GM08714 (cell line): Measurements from ENCODE around the gene CROCC2.

Experiments used
- H3K4me3 ChIP-seq: fragments of 200-500 bp; sonication (Bioruptor generic); 2 replicates; pipeline ENCODE4 v1.5.1; 2014; ENCODE audit warnings: mild to moderate bottlenecking, low read length, inconsistent platforms
- ZNF274 ChIP-seq: IDR thresholded peaks from 2 replicates; pipeline ENCODE4 v1.6.1; 2012; ENCODE audit warnings: mild to moderate bottlenecking, low read depth, low read length

The CROCC2 gene

DNA sequence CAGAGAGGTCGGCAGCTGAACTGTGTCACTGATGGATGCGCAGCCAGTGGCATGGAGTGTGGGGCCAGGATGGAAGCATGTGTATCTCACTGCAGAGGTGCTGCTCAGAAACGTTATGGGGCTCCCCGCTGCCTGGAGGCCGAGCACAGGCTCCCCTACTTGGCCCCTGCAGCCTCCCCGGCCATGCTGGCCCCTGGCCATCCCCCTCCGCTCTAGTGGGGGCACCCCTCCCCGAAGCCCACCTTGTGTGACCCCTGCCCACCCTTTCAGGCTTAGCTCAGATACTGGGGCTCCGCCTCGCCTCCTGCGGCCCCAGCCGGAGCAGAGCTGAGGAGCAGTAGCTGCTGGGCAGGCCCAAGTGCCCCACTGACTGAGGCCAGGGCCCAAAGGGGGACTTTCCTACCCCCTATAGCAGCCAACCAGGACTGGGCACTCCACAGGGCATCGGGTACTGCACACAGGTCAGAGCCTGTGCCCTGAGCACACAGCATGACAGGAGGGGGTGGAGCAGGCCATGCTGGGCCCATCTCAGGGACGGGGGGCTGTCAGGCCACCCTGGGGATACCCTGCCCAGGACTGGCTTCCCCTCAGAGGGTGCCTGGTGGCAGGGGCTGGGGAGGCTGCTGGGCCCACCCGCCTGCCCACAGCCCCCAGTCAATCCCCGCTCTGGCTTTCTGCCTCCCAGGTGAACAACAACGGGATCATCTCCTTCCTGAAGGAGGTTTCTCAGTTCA is 123.6 kb downstream of the CROCC2 start:
- TF ChIP-seq ZNF274 = no peak
- no peak overlapping the region for H3K4me3 ChIP-seq

GRCh38 chr2:241030333-241030680 is 124.2 kb downstream of the CROCC2 start:
- H3K4me3 ChIP-seq = no peak overlapping the region
- TF ChIP-seq ZNF274 = no peak

- H3K4me3 ChIP-seq = no peak overlapping the region
- TF ChIP-seq ZNF274 = no peak
These were observed 124.7 kb downstream of the CROCC2 start for GRCh38 chr2:241030883-241031282.

DNA sequence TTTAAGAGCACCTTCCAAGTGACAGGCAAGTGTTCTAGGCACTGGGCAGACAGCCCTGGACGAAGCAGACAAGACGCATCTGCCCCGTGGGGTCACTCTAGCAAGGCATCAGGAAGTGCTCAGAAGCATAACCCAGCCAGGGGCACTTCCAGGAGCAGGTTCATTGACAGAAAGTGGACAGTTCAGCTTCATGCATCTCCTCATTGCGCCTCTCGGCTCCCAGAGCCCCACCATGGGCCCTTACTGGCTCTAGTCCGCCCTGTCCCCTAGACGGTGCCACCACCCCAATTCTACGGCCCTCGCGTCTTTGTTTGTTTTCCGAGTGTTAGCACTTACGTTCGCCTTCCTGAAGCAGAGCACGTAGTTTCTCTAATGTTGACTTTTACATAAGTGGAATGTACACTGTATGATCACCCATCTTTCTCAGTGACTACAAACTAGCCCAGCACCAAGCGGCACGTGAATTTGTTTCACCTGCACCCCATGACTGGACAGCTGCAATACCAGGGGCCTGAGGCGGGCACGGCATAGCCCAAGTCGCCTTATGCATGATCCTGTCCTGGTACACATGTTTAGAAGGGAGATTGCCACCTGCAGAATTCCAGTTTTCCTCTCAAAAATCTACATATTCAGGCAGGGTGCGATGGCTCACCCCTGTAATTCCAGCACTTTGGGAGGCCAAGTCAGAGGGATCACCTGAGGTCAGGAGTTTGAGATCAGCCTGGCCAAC is 125.5 kb downstream of the CROCC2 start:
- TF ChIP-seq ZNF274 = no peak
- H3K4me3 ChIP-seq = no peak overlapping the region

DNA sequence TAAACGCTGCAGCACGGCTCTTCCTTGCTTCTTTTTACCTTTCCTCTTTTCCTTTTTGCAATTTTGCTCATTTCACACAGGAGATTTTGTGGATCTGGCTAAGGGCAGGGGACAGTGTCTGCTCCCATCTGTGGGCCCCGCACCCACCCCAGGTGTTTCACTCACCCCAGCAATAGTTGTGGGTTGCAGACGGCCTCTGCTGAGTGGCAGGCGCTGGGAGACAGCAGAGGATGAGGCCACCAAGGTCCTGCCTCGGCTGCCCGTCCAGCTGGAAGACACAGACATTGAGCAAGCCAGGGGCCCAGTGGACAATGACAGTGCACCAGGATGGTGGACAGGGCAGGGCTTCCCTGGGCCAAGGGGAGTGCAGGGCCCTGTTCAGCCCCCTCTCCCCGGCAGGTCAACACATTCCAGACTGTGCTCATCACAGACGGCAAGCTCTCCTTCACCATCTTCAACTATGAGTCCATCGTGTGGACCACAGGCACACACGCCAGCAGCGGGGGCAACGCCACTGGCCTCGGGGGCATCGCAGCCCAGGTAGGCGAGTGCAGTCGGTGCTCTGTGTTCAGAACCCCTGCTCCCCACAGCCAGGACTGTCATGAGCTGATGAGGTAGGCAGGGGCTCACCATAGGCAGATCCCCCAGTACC is 127.3 kb downstream of the CROCC2 start:
- H3K4me3 ChIP-seq = no peak overlapping the region

DNA sequence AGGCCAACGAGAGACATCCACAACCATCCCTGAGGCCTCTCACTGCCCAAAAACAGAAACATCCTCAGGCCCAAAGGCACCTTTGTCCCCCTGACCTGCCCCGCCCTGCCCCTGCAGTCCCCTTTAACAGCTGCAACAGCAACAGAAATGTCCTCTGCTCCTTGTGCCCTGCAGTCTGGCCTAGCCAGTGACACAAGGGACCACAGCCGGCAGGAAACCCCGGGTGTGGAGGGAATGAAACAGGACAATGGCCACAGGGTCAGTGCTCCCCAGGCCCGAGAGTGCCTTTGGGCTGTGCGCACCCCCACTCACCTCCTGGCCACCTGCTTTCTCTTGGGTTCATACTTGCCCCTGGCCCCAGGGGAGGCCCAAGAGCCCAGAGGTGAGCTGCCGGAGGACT is 127.9 kb downstream of the CROCC2 start:
- no peak overlapping the region for H3K4me3 ChIP-seq

More for the DNA sequence above, 127.3 kb downstream of the CROCC2 start:
- no peak for TF ChIP-seq ZNF274

GRCh38 chr2:241034490-241035141 is 128.5 kb downstream of the CROCC2 start:
- no peak for TF ChIP-seq ZNF274
- no peak overlapping the region for H3K4me3 ChIP-seq

More for the DNA sequence above, 127.9 kb downstream of the CROCC2 start:
- TF ChIP-seq ZNF274 = no peak

DNA sequence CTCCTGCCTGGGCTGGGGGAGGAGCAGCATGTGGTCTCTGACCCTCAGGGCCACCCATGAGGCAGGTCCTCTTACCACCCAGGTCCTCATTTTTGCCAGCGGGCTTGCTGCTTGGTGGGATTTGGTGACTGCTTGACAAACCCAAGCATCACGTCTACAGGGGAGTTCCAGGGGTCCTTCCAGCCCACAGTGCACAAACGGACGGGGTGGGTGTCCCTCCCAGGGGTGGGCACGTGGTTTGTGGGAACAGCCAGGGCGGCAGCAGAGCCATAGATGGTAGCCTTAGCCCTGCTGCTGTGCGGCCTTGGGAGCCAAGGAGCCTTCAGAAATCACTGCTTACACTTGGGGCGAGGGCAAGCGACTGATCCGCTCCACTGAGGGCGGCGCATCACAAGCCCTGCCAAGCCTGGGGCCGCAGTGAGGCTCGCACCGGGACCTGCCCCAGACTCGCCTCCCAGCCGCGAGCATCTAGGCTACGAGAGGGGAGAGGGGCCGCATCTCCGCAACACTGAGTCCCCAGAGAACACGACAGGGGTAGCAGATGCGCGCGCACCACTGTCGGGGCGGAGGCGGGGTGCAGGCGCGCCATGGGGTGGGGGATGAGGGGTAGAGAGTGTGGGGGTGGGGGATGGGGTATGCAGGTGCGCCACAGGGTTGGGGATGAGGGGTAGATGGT is 129.1 kb downstream of the CROCC2 start:
- H3K4me3 ChIP-seq = no peak overlapping the region
- TF ChIP-seq ZNF274 = no peak

GRCh38 chr2:241035818-241036396 is 129.8 kb downstream of the CROCC2 start:
- H3K4me3 ChIP-seq = no peak overlapping the region; the same call in 1 of the 2 replicates
- no peak for TF ChIP-seq ZNF274

DNA sequence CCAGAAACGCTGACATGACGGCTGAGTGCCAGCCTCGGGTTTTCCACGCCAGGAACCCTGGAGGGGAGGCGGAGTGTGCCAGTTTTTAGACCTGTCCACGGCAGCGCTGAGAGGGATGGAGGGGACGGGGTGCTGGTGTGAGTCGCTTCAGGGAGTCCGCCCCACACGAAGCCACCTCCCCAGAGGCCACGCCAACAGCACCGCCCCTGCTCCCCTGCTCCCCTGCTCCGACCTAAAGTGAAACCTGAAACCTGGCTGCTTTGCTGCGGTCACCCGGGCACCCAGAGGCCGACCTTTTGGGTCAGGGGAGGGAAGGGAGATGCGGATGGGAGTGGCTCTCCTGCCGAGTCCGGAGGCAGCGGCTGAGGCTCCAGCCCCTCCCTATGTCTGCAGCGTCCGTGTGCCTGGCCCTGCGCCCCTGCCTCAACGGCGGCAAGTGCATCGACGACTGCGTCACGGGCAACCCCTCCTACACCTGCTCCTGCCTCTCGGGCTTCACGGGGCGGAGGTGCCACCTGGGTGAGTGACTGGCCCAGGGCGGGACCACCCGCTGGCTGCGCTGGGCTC is 130.3 kb downstream of the CROCC2 start:
- TF ChIP-seq ZNF274 = no peak
- peak overlapping the region; percentile 5; the same call in 1 of the 2 replicates for H3K4me3 ChIP-seq

GRCh38 chr2:241036964-241037421 is 130.9 kb downstream of the CROCC2 start:
- H3K4me3 ChIP-seq = no peak overlapping the region; the same call in 1 of the 2 replicates

GRCh38 chr2:241037498-241037897 is 131.4 kb downstream of the CROCC2 start:
- no peak overlapping the region for H3K4me3 ChIP-seq
- TF ChIP-seq ZNF274 = no peak

More at GRCh38 chr2:241036964-241037421, 130.9 kb downstream of the CROCC2 start:
- TF ChIP-seq ZNF274 = no peak
